OCI-M2 (cell line): ENCODE results near the gene KMT2C.
A peak's percentile ranks its signal among the peaks of the same experiment; 100 is the strongest.
"Not testable (repeated sequence)": the region's sequence is repeated elsewhere in the genome, so short reads cannot be mapped to it uniquely, and the experiment has no call there.

Source experiments
- DNase-seq: peaks from one replicate; lab custom pipeline; 2025; ENCODE audit not compliant: unreplicated experiment; lab: John Stamatoyannopoulos, UW

KMT2C gene

DNA sequence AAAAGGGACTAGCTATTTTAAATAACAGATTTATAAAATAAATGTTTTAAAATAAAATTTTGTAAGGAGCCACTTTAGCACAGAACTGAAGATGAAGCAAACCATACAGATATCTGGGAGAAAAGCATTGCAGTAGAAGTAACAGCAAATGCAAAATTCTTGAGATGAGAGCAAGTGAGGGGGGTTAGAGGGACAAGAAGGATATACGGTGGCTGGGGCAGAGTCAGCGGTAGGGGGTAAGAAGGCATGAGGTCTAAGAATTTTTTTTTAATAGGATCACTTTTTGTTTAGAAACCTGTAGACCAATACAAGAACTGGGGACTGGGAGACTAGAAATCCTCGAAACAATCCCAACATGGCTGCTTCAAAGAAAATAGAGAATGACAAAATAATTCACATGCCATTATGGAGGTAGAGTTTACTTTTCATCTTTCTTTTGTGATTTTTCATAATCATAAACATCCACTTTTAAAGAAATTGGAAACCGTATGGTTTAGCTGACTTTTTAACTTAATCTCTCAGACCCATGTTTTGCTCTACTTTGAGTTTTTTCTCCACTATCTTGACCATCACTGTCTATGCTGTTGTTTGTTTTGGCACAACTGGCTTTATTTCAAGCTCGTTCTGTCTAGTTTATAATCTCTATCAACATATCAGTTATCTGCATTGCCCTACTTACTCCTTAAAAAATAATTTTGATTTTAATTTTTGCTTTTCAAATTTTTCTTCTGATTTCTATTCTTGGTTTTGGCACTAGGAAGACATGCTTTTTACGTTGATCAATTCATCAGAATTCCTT lies 73.5 kb downstream of the KMT2C start:
- DNase-seq, result no peak

DNA sequence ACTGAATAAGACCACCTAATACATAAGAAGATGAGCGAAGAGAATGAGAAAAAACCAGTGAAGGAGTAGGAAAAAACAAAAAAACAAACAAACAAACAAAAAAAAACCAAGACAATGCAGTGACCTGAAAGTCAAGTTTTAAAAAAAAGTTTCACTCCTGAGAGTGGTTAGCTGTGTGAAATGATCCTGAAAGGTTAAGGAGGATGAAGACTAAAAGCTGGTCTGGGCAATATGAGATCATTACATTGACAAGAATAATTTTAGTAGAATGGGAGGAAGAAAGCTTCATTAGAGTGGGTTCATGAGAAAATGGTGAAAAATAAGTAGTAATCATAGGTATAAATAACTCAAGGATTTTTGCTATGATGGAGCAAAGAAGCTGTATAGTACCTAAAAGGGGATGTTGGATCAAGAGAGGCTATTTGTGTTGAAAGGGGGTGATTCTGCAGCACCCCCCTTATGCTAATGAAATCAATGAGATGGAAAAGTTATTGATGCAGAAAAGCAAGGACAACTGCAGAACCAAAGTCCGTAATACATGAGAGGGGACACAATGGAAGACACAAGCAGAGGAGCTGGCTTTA lies 80.2 kb downstream of the KMT2C start:
- DNase-seq, result no peak

DNA sequence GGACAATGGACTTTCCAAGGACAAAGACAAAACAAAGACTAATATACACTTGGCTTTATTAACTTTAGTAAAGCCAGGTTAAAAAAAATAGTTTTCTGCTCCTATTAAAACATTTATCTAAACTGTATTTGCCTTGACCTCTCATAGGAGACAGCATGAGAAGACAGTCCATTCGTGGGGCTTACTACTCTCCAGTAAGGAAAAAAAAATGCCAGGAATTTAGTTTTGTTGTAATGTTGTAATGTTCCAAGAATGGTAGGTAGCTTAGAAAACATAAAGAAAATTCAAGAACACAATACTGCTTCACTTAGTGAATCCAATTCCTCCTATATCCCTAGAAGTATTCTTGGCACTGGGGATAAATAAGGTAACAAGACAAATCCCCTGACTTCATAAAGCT lies 81.7 kb downstream of the KMT2C start:
- no peak for DNase-seq

DNA sequence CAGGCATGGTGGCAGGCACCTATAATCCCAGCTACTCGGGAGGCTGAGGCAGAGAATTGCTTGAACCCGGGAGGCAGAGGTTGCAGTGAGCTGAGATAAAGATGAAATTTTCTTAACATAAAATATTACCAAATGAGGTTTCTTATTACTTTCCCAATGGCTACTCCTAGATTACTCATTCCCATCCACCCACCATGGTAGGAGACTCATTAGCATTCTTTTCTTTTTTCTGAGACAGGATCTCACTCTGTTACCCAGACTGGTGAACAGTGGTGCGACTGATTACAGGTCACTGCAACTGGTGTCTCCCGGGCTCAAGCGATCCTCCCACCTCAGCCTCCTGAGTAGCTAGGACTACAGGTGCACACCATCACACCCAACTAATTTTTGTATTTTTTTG lies 82.5 kb downstream of the KMT2C start:
- not testable (repeated sequence) for DNase-seq

DNA sequence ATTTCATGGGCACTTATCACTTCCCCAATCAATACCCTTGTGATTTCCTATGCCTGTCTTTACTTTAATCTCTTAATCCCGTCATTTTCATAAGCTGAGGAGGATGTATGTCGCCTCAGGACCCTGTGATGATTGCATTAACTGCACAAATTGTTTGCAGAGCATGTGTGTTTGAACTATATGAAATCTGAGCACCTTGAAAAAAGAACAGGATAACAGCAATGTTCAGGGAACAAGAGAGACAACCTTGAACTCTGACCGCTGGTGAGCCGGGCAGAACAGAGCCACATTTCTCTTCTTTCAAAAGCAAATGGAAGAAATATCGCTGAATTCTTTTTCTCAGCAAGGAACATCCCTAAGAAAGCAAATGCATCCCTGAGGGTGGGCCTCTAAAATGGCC lies 84.1 kb downstream of the KMT2C start:
- DNase-seq, result not testable (repeated sequence)

DNA sequence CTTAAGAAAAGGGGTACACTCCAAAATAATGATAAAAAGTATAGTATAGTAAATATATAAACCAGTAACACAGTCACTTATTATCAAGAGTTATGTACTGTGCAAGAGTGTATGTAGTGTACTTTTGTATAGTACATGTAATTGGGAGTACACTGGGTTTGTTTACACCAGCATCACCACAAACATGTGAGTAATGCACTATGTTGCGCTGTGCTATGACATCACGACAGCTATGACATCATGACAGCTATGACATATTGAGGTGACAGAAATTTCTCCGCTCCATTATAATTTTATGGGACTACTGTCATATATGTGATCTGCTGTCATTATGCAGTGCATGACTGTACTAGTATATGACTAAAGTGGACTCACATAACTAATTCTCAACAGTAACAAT lies 84.6 kb downstream of the KMT2C start:
- DNase-seq, result no peak

DNA sequence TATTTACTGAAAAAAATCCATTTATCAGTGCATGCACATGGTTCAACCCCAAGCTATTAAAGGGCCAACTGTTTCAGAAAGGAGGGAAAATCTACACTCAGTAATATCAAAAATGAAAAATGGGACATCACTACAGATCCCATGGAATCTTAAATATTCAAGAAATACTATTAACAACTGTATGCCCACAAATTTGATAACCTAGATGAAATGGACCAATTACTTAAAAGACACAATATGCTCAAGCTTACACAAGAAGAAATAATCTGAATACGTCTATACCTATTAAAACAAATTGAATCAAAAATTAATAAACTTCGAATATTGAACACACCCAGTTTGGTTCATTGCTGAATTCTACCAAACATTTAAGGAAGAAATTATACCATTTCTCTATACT lies 87.9 kb downstream of the KMT2C start:
- DNase-seq, result no peak

DNA sequence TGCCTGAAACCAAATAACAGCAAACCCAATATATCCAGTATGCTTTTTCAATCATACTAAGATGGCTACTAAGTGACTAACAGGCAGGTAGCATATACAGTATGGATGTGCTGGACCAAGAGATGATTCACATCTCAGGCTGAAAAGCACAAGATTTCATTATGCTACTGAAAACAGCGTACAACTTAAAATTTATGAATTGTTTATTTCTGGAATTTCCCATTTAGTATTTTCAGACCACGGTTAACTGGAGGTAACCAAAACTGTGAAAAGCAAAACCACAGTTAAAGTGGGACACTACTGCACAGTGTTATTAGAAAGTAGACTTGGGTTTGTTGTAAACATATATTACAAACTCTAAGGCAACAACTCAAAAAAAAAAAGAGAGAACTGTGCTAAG lies 91.5 kb downstream of the KMT2C start:
- no peak for DNase-seq

DNA sequence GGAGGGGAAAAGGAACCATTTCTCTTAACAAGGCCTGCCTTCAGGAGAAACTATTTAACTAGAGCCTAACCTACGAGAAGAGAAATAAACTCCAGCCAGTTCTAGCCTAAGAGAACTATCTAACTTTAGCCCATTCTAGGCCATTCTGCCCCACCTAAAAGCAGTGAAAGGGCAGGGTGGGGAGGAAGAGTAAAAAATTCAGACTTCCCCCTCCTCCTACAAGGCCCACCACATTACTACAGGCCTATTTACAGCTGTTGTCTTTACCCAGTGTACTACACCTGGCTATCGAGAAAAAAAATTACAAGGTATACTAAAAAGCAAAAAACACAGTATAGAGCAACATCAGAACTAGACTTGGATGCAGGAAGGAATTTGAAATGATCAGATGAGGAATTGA lies 93.0 kb downstream of the KMT2C start:
- DNase-seq, result no peak

DNA sequence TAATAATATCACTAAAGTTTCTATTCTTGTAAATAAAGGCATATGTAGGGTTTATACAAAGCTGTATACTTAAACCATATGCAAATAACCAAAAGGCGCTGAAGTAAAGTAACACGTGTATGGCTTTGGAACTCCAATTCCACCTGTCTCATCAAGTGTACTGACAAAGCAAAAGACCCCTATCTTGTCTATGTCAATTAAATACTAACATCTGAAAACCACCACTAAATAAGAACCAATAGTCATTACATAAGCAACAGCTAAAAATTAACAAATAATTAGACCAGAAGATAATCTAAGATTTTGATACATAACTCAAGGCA lies 93.9 kb downstream of the KMT2C start:
- no peak for DNase-seq

DNA sequence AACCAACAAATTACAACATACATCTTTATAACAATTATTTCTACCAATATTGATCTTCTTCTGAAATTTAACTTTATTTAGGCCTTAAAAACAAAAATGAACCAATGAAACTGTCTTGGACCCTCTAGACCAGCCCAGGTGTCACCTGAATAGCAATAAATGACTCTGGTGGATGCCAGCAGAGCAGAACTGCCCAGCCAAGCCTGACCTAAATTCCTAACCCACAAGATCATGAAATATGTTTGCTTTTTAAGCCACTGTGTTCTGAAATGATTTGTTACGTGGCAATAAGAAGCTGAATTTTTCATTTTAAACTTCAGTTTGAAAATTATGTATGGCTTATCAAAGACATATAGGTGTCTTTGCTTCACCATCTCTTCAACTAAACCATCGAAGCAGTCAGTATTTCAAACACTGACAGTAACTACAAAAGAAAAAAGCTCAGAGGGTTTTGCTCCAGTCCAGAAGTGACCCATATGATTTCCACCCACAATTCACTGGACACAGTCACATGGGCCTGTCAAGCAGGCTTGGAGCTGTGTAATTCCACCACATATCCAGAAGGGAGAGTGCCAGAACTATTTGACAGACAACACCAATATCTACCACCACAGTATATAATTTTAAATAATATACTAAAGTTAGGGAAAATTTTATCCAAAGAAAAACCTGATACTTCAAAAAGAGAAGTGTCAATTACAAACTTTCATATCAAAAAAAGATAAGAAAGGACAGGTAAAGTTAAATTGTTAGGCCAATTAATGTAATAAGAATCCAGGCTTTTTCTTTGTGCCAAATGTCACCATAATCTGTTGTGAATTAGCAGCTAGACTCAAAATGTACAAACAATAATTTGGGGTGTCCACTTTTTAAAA lies 94.5 kb downstream of the KMT2C start:
- peak; percentile 22 for DNase-seq

DNA sequence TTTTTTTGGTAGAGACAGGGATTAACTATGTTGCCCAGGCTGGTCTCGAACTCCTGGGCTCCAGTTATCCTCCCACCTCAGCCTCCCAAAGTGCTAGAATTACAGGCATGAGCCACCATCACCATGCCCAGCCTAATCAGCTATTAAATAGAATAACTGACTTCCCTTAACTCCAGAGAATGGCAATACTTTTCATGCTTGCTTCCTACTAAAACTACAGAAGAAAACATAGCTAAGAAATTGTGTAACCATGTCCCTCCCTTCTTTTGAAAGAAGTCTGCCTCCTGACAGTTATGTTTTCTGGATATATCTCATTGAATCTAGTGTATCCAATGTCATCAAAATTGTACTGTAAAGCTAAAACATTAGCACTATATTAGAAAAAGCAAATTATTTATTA lies 95.6 kb downstream of the KMT2C start:
- DNase-seq, result no peak

DNA sequence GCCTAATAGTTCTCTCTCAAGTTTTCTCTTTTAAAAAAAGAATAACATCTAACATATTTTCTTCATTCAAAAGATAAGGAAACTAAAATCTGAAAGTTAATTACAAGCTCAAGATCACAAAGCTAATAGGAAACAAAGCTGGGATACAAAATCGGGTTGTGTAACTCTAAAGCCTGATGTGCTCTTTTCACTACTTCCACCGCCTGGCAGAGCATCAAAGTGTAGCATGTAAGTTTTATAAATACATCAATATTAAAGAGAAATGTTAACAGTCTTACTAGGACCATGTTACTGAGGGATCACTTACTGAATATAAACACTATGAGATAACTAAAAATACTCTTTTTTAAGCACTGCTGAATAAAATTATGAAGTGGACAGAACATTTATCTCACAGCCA lies 97.2 kb downstream of the KMT2C start:
- no peak for DNase-seq

DNA sequence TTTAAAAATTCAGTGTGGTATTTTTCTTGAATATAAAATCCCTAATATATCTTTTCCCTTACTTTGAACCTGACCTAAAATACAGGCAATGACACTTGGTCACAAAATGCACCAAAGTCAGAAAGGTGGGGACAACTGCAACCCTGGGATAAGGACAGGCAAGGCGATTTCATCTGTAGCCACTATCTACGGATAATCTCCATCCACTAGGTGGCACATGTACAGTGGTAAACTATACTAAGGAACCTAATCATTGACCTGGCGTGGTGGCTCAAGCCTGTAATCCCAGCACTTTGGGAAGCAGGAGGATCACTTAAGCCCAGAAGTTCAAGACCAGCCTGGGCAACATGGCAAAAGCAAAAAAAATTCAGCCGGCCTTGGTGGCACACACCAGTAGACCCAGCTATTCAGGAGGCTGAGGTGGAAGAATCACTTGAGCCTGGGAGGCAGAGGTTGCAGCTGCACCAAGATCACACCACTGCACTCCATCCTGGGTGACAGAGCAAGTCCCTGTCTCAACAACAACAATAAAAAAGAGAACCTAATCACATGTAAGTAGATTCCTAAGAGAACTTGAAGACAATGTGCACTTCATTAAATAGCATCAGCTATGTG lies 98.9 kb downstream of the KMT2C start:
- no peak for DNase-seq

DNA sequence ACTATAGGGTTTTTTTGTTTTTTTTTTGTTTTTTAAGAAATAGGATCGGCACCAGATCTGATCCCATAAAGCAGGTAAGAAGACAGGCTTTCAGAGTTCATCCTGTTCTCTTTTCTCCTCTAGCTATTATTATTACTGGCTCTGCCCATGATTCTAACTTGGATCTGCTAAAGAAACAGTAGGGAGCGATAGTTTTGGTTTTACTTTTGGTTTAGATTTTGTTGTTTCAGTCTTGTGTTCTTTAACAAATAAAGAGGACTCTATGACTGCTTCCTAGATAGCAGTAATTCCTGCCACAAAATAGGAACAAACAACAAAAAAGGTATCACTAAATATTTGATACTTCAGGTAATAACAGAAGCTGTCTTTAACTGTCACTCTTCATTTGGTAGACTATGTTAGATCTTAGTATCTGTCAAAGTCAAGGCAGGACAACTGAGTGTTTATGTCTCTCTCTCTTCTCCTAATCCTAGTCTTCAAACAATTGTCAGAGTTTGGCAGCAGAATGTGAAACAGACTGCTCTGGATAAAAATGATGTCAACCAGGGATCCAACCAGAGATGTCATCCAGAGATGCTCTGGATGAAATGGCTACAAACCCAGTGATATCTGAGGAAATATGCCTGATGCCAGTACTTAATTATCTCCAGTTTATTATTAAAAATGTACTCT lies 99.8 kb downstream of the KMT2C start:
- DNase-seq, result no peak

DNA sequence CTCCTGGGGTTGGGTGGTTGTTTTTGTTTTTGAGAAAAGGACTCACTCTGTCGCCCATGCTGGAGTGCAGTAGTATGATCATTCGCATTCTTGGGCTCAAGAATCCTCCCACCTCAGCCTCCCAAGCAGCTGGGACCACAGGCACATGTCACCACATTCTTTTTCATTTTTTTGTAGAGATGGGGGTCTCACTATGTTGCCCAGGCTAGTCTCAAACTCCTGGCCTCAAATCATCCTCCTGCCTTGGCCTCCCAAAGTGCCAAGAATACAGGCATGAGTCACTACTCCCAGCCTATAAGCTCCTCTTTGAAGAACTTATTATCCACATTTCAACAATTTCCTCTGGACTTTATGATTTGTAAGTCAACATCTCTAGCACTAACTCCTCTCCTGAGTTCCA lies 102.7 kb downstream of the KMT2C start:
- DNase-seq, result no peak

DNA sequence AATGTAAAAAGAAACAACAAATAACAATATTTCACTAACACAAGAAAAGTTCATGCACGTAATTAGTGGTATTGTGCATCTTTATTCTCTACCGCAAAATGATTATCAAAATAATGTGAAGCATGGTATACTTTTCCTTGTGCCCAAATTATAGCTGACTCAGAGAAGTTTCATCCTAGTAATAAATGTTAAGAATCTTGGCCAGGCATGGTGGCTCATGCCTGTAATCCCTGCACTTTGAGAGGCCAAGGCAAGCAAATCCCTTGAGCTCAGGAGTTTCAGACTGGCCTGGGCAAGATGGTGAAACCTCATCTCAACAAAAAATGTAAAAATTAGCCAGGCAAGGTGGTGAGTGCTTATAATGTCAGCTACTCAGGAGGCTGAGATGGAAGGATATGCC lies 105.0 kb downstream of the KMT2C start:
- no peak for DNase-seq

DNA sequence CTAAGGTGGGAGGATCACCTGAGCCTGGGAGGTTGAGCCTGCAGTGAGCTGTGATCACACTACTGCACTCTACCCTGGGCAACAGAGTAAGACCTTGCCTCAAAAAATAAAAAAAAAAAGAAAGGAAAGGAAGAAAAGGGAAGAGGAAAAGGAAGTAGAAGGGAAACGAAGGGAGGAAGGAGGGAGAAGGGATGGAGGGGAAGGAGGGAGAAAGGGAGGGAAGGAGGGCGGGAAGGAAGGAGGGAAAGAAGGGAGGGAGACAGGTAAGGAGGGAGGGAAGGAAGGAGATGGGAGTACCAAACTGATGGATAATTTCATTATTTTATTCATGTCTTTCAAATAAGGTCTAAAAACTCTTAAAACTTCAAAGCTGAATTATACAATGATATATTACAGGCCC lies 106.3 kb downstream of the KMT2C start:
- no peak for DNase-seq

DNA sequence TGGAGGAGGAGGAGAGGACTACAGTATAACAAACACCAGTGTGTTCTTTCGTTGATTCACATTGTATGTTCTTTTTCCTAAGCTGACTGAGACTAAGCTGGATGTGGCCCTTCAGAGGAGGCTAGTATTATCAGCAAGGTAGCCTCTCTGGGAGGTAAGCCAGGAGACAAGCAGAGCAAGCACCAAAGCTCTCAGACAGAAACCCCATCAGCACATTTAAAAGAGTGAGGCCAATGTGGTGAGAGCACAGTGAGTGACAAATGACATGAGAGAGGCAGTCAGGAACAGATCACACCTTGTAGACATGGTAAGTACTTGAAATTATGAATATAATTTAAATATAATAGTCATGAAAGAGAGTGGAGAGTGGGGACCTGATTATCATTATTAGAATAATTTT lies 107.6 kb downstream of the KMT2C start:
- no peak for DNase-seq

DNA sequence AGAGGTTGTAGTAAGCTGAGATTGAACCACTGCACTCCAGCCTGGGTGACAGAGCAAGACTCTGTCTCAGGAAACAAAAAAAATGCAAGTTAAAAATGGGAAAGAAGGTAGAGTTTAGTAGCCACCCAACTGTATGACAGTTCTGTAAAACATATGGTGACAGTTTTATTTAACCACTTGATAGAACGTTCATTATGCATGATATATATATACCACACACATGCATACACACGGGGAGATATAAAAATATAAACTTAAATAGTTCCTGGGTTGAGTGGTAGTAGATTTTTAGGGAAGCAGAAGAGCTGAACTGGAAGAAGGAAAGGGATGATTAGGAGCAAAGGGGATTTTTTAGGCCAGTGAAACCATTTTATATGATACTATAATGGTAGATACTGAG lies 120.0 kb downstream of the KMT2C start:
- no peak for DNase-seq
